Natural killer cell (primary cell): Measurements from ENCODE around the gene CMTM6. TPM values are rescaled to one million over a fixed set of nuclear protein-coding genes. Genes with fewer than 3 reads are reported as not detected.

ENCODE experiments used
- ATAC-seq, 3 donors: fragments of 150-1000 bp in 2 of 3; fragments of 200-7000 bp in 1 of 3; cut with Tn5 transposase; 1 replicate in 1 of 3; 2 replicates in 2 of 3; pipeline ENCODE4 v1.10.0; 2021; ENCODE audit warnings: mild to moderate bottlenecking in 2 of 3, moderate library complexity in 2 of 3
- DNase-seq, 2 donors: peaks; one replicate each; pipeline versions ENCODE4 v3.0.0 to v3.0.0-alpha.2; 2013 to 2021; ENCODE audit warnings: mixed read lengths in 1 of 2
- H3K27ac ChIP-seq: one replicate; pipeline ENCODE4 v1.5.1; 2013; ENCODE audit warnings: mild to moderate bottlenecking, low read length
- H3K27me3 ChIP-seq: one replicate; pipeline ENCODE4 v1.6.1; 2013; ENCODE audit warnings: low read length; ENCODE audit not compliant: control insufficient read depth, insufficient read depth
- H3K36me3 ChIP-seq: one replicate; pipeline ENCODE4 v1.6.1; 2013; ENCODE audit warnings: low read length; ENCODE audit not compliant: control insufficient read depth, insufficient read depth
- H3K4me1 ChIP-seq: one replicate; pipeline ENCODE4 v1.6.1; 2013; ENCODE audit warnings: low read length; ENCODE audit not compliant: control insufficient read depth, insufficient read depth
- H3K4me3 ChIP-seq: one replicate; pipeline ENCODE4 v1.5.1; 2013; ENCODE audit warnings: low read length
- H3K9me3 ChIP-seq: one replicate; pipeline ENCODE4 v1.6.1; 2013; ENCODE audit warnings: low read length; ENCODE audit not compliant: control insufficient read depth, insufficient read depth
- H3K27ac Mint-ChIP-seq, 2 donors: one replicate each; pipeline ENCODE4 v1.8.0; 2022; ENCODE audit warnings: mild to moderate bottlenecking in 2 of 2, mixed read lengths in 2 of 2, moderate library complexity in 1 of 2
- H3K27me3 Mint-ChIP-seq, 2 donors: one replicate each; pipeline ENCODE4 v1.8.0; 2022; ENCODE audit warnings: low read depth in 2 of 2, mixed read lengths in 2 of 2
- H3K36me3 Mint-ChIP-seq: one replicate; pipeline ENCODE4 v1.8.0; 2022; ENCODE audit warnings: mixed read lengths
- H3K4me1 Mint-ChIP-seq, 2 donors: one replicate each; pipeline ENCODE4 v1.8.0; 2022; ENCODE audit warnings: mixed read lengths in 2 of 2
- H3K4me3 Mint-ChIP-seq: one replicate; pipeline ENCODE4 v1.8.0; 2022; ENCODE audit warnings: mild to moderate bottlenecking, moderate library complexity, mixed read lengths
- H3K9me3 Mint-ChIP-seq, 2 donors: one replicate each; pipeline ENCODE4 v1.8.0; 2022; ENCODE audit warnings: mixed read lengths in 2 of 2
- CTCF ChIP-seq: fragments of 200-600 bp; IDR thresholded peaks from one replicate; pipeline ENCODE4 v1.8.0; 2022; ENCODE audit warnings: antibody characterized with exemption
- WGBS: methylation state at CpG from one replicate; pipeline ENCODE4 v1.1.7; 2013; ENCODE audit warnings: missing lambda C conversion rate; ENCODE audit not compliant: insufficient coverage; 5-methylcytosine and 5-hydroxymethylcytosine counted together
- intact Hi-C: fragments of 100-400 bp; cut with micrococcal nuclease; formaldehyde crosslinking; loops from one replicate; pipeline ENCODE4 v1.14.2; 2022
- total RNA-seq, 4 donors: library from RNA; stranded (reverse); fragments of 120-200 nt in 1 of 4; gene quantifications; one replicate each; pipeline versions ENCODE4 v1.2.3 to v1.2.4, GENCODE V29; 2013 to 2022

CMTM6 gene
- total RNA-seq, 3 donors from 2014 or later (not counting 1 experiment from before 2014, with no cell fraction given), result 57.4 to 63.6 (median 59.5) TPM

DNA sequence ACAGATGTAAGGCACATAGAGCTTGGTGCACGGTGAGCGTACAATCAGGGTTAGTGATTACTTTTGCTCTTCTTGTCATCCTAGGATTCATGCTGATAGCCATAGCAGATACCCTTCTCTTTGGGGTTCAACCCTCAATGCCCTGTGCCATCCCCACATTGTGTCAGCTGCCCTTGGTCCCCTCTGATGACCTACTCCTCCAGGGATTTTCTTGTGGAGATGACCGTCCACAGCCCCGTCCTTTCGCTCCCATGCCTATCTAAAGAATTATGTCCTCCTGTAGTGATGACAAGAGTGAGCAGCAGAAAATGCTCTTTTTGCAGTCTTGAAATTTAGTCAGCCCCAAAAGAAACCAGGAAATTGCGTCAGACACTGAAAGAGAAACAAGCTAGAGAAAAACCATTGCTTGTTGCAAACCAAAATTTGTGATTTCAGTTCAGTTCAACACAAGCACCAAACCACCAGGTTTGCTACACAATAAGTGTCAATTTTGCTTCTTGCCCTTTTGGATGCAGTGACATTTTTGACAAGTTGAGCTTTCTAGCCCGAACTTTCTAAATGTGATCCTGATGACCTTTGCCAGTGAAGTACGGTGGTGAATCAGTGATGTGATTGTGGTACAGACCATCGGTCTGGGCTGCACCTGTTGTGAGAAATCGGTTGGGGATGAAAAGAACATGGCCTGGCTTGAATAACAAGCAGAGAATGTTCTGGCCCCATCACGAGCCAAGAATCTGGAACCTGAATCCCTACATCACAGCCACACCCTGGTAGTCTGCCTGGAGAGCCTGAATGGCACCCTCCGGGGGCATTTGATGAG lies 69.7 kb downstream of the CMTM6 start:
- Histone ChIP-seq H3K9me3 (no peaks in the 10 kb centered on the region), H3K27ac (peak overlapping the region; percentile 71), H3K36me3 (no peaks in the 10 kb centered on the region), H3K4me3 (no peak overlapping the region), H3K27me3 (no peaks in the 10 kb centered on the region), H3K4me1 (peaks cover 51% of the 10 kb centered on the region)
- ATAC-seq, result peak; percentile 49 to 54 (median 54)
- Mint-ChIP-seq H3K4me1 (peaks cover 47 to 53% of the 10 kb centered on the region in 2 donors), H3K36me3 (no peaks in the 10 kb centered on the region), H3K27me3 (no peaks in the 10 kb centered on the region), H3K4me3 (peak overlapping the region; percentile 72), H3K9me3 (no peaks in the 10 kb centered on the region), H3K27ac (peak overlapping the region; percentile 81 to 92)
- DNase-seq, result peak in 1 of 2 donors; percentile 79
- WGBS, result 44% methylated on average over 12 of the region's 12 CpGs
- intact Hi-C loops, result loop anchor here (1.0 kb wide), 1 partner anchor 27 kb away; no protein-coding TSS in a partner anchor
- no peak for TF ChIP-seq CTCF

DNA sequence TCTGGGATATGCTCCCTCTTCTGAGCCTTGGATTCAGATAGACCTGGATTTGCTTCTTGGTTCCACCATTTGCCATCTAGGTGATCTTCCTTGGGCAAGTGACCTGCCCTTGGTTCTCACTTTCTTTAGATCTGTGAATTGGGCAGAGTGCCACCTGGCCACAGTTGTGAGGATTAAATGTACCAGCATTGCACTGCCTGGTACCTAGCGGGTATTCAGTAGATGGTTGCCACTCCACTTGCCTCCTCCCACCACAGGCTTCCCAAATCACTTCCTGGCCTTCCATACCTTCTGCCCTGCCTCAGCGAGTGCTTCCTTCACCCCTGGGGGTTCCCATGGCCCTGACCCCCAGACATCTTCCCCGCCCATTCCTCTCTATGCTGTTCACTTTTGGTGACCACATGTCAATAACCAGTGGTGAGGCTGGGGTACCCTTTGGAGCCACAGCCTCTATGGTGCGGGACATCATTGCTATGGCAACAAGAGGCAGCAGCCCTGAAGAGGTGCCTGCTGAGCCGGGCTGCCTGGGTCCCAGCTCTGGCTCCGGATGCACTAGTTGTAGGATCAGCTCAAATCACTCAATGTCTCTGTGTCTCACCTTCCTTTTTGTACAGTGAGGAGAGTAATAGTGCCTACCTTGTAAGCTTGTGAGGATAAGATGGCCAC lies 70.5 kb downstream of the CMTM6 start:
- Histone ChIP-seq H3K27me3 (no peaks in the 10 kb centered on the region), H3K9me3 (no peaks in the 10 kb centered on the region), H3K4me1 (peaks cover 59% of the 10 kb centered on the region), H3K27ac (peak overlapping the region; percentile 71), H3K4me3 (no peak overlapping the region), H3K36me3 (no peaks in the 10 kb centered on the region)
- Mint-ChIP-seq H3K27ac (peak overlapping the region; percentile 81 to 92), H3K36me3 (no peaks in the 10 kb centered on the region), H3K9me3 (no peaks in the 10 kb centered on the region), H3K4me1 (peaks cover 54 to 60% of the 10 kb centered on the region in 2 donors), H3K27me3 (no peaks in the 10 kb centered on the region), H3K4me3 (no peak overlapping the region)
- intact Hi-C loops, result no loop called here
- peak in 1 of 2 donors; percentile 48 for DNase-seq
- 91% methylated on average over 6 of the region's 6 CpGs for WGBS
- no peak for TF ChIP-seq CTCF
- ATAC-seq, result no peak

DNA sequence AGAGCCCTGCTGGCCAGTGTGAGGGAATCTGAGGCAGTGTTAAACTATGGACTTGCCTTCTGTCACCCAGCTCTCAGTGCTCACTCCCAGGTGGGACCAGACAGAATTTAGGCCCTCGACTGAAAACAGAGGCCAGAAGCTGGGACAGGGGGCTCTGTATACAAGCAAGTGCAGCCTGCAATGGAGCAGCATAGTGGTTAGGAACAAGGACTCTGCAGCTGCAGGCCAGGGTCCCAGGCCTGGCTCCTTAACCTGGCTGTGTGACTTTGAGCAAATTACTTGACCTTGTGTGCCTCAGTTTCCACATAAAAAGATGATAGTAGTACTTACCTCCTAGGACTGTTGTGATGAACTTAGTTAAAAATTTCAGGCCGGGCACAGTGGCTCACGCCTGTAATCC lies 71.2 kb downstream of the CMTM6 start:
- H3K4me3 ChIP-seq, result no peak overlapping the region
- Mint-ChIP-seq H3K36me3 (no peaks in the 10 kb centered on the region), H3K4me3 (no peak overlapping the region), H3K4me1 (peaks cover 54 to 67% of the 10 kb centered on the region in 2 donors), H3K27me3 (no peaks in the 10 kb centered on the region), H3K9me3 (no peaks in the 10 kb centered on the region), H3K27ac (peak overlapping the region; percentile 52 to 62)
- no peak for ATAC-seq
- intact Hi-C loops, result no loop called here
- no peak overlapping the region for H3K27ac ChIP-seq
- no peak for TF ChIP-seq CTCF
- 95% methylated on average over 3 of the region's 3 CpGs for WGBS
- DNase-seq, result no peak
- peaks cover 62% of the 10 kb centered on the region for H3K4me1 ChIP-seq
- no peaks in the 10 kb centered on the region for H3K9me3 ChIP-seq
- no peaks in the 10 kb centered on the region for H3K36me3 ChIP-seq
- no peaks in the 10 kb centered on the region for H3K27me3 ChIP-seq

Other genes with a start within 250 kb of the CMTM6 start
- gene CMTM7, start 111.0 kb downstream of the CMTM6 start, total RNA-seq, result 10 to 100 TPM in 2 of 3 donors, 1 to 10 TPM in 1; 4.1 to 16.7 (median 12.8) TPM
- 10 to 100 TPM; 35.9 to 49.2 (median 39.9) TPM for gene DYNC1LI1, start 68.0 kb upstream of the CMTM6 start, total RNA-seq
- gene CNOT10, start 182.3 kb upstream of the CMTM6 start, total RNA-seq, result 10 to 100 TPM; 47.1 to 54.3 (median 53.8) TPM